ENCODE results near the gene FAM163A.

FAM163A gene

DNA sequence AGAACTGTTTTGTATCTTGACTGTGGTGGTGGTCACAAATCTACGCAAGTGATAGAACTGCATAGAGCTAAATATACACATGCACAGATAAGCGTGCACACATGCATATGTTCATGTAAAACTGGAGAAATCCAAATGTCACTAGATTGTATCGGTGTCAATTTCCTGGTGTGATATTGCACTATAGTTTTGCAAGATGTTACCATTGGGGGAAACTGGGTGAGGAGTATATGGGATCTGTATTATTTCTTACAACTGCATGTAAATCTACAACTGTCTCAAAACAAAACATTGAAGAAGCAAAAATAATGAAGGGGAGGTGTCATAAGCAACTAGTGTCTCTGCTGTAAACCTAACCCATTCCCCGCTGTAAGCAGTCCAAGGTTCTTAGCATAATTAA, 30.2 kb downstream of the FAM163A start:
- no peaks in the 10 kb centered on the region for H3K9me3 ChIP-seq (ENCODE audit: insufficient read depth, low read length, severe bottlenecking)
- H2AFZ ChIP-seq (ENCODE audit: low read depth, low read length): no peak overlapping the region
- H3K79me2 ChIP-seq (ENCODE audit: insufficient read depth, low read length): no peaks in the 10 kb centered on the region
- H3K4me2 ChIP-seq (ENCODE audit: insufficient read depth, low read length): no peak overlapping the region
- DNase-seq (no peak), ATAC-seq (ENCODE audit: insufficient read depth, low read depth) (no peak)
- no peaks in the 10 kb centered on the region for H3K36me3 ChIP-seq (ENCODE audit: insufficient read depth, low read length)
- H3K27ac ChIP-seq (ENCODE audit: low read length): no peak overlapping the region
- no peaks in the 10 kb centered on the region for H4K20me1 ChIP-seq (ENCODE audit: insufficient read depth, low read length)
- no peak for TF ChIP-seq EZH2 (IDR thresholded peaks at IDR 0.05; ENCODE audit: borderline replicate concordance, low read depth, low read length, severe bottlenecking)
- TF ChIP-seq CTCF (IDR thresholded peaks at IDR 0.05; ENCODE audit: borderline replicate concordance, extremely low read depth, low read length, poor library complexity, severe bottlenecking): no peak
- no peaks in the 10 kb centered on the region for H3K4me1 ChIP-seq (ENCODE audit: insufficient read depth, low read length)
- H3K9ac ChIP-seq (ENCODE audit: low read depth, low read length): no peak overlapping the region
- no peaks in the 10 kb centered on the region for H3K27me3 ChIP-seq (ENCODE audit: insufficient read depth, low read length, poor library complexity)
- H3K4me3 ChIP-seq (ENCODE audit: low read depth in 1 of 2, low read length in 2 of 2): no peak overlapping the region

- no peak overlapping the region for H3K4me2 ChIP-seq (ENCODE audit: insufficient read depth, low read length)
- no peak overlapping the region for H3K27ac ChIP-seq (ENCODE audit: low read length)
- no peak for ATAC-seq (ENCODE audit: insufficient read depth, low read depth)
- H3K36me3 ChIP-seq (ENCODE audit: insufficient read depth, low read length): no peaks in the 10 kb centered on the region
- H3K27me3 ChIP-seq (ENCODE audit: insufficient read depth, low read length, poor library complexity): no peaks in the 10 kb centered on the region
- TF ChIP-seq CTCF (IDR thresholded peaks at IDR 0.05; ENCODE audit: borderline replicate concordance, extremely low read depth, low read length, poor library complexity, severe bottlenecking) (no peak), EZH2 (IDR thresholded peaks at IDR 0.05; ENCODE audit: borderline replicate concordance, low read depth, low read length, severe bottlenecking) (no peak)
- no peak overlapping the region for H2AFZ ChIP-seq (ENCODE audit: low read depth, low read length)
- H3K4me3 ChIP-seq (ENCODE audit: low read depth in 1 of 2, low read length in 2 of 2): no peak overlapping the region
- H3K9ac ChIP-seq (ENCODE audit: low read depth, low read length): no peak overlapping the region
- no peaks in the 10 kb centered on the region for H3K4me1 ChIP-seq (ENCODE audit: insufficient read depth, low read length)
- DNase-seq: no peak
- H3K9me3 ChIP-seq (ENCODE audit: insufficient read depth, low read length, severe bottlenecking): no peaks in the 10 kb centered on the region
- no peaks in the 10 kb centered on the region for H4K20me1 ChIP-seq (ENCODE audit: insufficient read depth, low read length)
- H3K79me2 ChIP-seq (ENCODE audit: insufficient read depth, low read length): no peaks in the 10 kb centered on the region
These were observed 30.9 kb downstream of the FAM163A start for GRCh38 chr1:179774000-179774399.

- no peak overlapping the region for H3K9ac ChIP-seq (ENCODE audit: low read depth, low read length)
These were observed 31.5 kb downstream of the FAM163A start for GRCh38 chr1:179774566-179774965.

More at GRCh38 chr1:179774566-179774965, 31.5 kb downstream of the FAM163A start:
- no peak for ATAC-seq (ENCODE audit: insufficient read depth, low read depth)
- H3K4me3 ChIP-seq (ENCODE audit: low read depth in 1 of 2, low read length in 2 of 2): no peak overlapping the region
- DNase-seq: no peak
- no peaks in the 10 kb centered on the region for H4K20me1 ChIP-seq (ENCODE audit: insufficient read depth, low read length)
- H3K27ac ChIP-seq (ENCODE audit: low read length): no peak overlapping the region
- H3K9me3 ChIP-seq (ENCODE audit: insufficient read depth, low read length, severe bottlenecking): no peaks in the 10 kb centered on the region
- H3K4me1 ChIP-seq (ENCODE audit: insufficient read depth, low read length): no peaks in the 10 kb centered on the region
- H3K27me3 ChIP-seq (ENCODE audit: insufficient read depth, low read length, poor library complexity): no peaks in the 10 kb centered on the region
- H3K4me2 ChIP-seq (ENCODE audit: insufficient read depth, low read length): peak overlapping the region; percentile 20; the same call in 1 of the 2 replicates
- H3K79me2 ChIP-seq (ENCODE audit: insufficient read depth, low read length): no peaks in the 10 kb centered on the region
- H2AFZ ChIP-seq (ENCODE audit: low read depth, low read length): no peak overlapping the region; the same call in 1 of the 2 replicates
- no peaks in the 10 kb centered on the region for H3K36me3 ChIP-seq (ENCODE audit: insufficient read depth, low read length)
- TF ChIP-seq CTCF (IDR thresholded peaks at IDR 0.05; ENCODE audit: borderline replicate concordance, extremely low read depth, low read length, poor library complexity, severe bottlenecking): no peak
- TF ChIP-seq EZH2 (IDR thresholded peaks at IDR 0.05; ENCODE audit: borderline replicate concordance, low read depth, low read length, severe bottlenecking): no peak

Measured in DND-41 (cell line).